HG03060 (cell line): ENCODE data around the gene PTPN5.

Experiments used
- ATAC-seq: cut with Tn5 transposase; IDR thresholded peaks from one replicate; pipeline ENCODE4 v1.9.1; 2021; ENCODE audit warnings: low read depth, moderate number of reproducible peaks; ENCODE audit not compliant: unreplicated experiment

The PTPN5 gene

GRCh38 chr11:18715476-18715875 lies 76.1 kb downstream of the PTPN5 start:
- no peak for ATAC-seq

- ATAC-seq = no peak
Measured at GRCh38 chr11:18714443-18714780, 77.2 kb downstream of the PTPN5 start.

- ATAC-seq = no peak
Measured at GRCh38 chr11:18713646-18714442, 77.8 kb downstream of the PTPN5 start.

- ATAC-seq = no peak
Measured at GRCh38 chr11:18710545-18710944, 81.1 kb downstream of the PTPN5 start.

- ATAC-seq = no peak
Measured at GRCh38 chr11:18709414-18709813, 82.2 kb downstream of the PTPN5 start.

GRCh38 chr11:18707811-18708340 lies 83.7 kb downstream of the PTPN5 start:
- no peak for ATAC-seq

- no peak for ATAC-seq
Measured at GRCh38 chr11:18706330-18707243, 85.0 kb downstream of the PTPN5 start.

- no peak for ATAC-seq
Measured at GRCh38 chr11:18705651-18706281, 85.8 kb downstream of the PTPN5 start.

GRCh38 chr11:18704698-18705097 lies 86.9 kb downstream of the PTPN5 start:
- no peak for ATAC-seq

GRCh38 chr11:18704045-18704645 lies 87.5 kb downstream of the PTPN5 start:
- ATAC-seq = no peak

- ATAC-seq = no peak
Measured at GRCh38 chr11:18703001-18703763, 88.4 kb downstream of the PTPN5 start.

- ATAC-seq = no peak
Measured at GRCh38 chr11:18701614-18702216, 89.9 kb downstream of the PTPN5 start.

- ATAC-seq = no peak
Measured at GRCh38 chr11:18700872-18701271, 90.7 kb downstream of the PTPN5 start.

GRCh38 chr11:18700375-18700774 lies 91.2 kb downstream of the PTPN5 start:
- no peak for ATAC-seq

- ATAC-seq = no peak
Measured at GRCh38 chr11:18699848-18700261, 91.7 kb downstream of the PTPN5 start.

GRCh38 chr11:18699269-18699596 lies 92.4 kb downstream of the PTPN5 start:
- ATAC-seq = no peak

- no peak for ATAC-seq
Measured at GRCh38 chr11:18698341-18699268, 93.0 kb downstream of the PTPN5 start, which contains the start of gene TMEM86A. TSS of gene TMEM86A (plus strand) at chr11:18698779. CDS start at chr11:18698887, 108 bp downstream.

- no peak for ATAC-seq
Measured at GRCh38 chr11:18697576-18697975, 94.0 kb downstream of the PTPN5 start.
